HCT116 (cell line): ENCODE data around the gene ZNF837. TPM values are rescaled to one million over a fixed set of nuclear protein-coding genes. Genes with fewer than 3 reads are reported as not detected.

ENCODE experiments used
- ATAC-seq: fragments of 200-7000 bp; cut with Tn5 transposase; 2 replicates; pipeline ENCODE4 v1.9.1; 2020; ENCODE audit warnings: mild to moderate bottlenecking, moderate library complexity
- BruUV-seq: library from RNA; stranded (reverse); fragments of 400-500 nt; replicated peaks from 2 replicates; lab custom pipeline; 2021; lab: Mats Ljungman, UMichigan
- CTCF ChIA-PET: fragments of 300-600 bp; sonication (Branson Sonifier 250); formaldehyde crosslinking; loops from one replicate; lab custom pipeline; 2021; ENCODE audit warnings: antibody characterized with exemption; lab: Charles Lee
- POLR2A ChIA-PET: fragments of 300-600, 350-600 bp; sonication (Branson Sonifier 250); formaldehyde crosslinking; loops from one replicate; lab custom pipeline; 2021; ENCODE audit warnings: antibody characterized with exemption; lab: Charles Lee
- RAD21 ChIA-PET, 2 experiments: fragments of 300-600 bp; sonication (Branson Sonifier 250); formaldehyde crosslinking; loops; one replicate each; lab custom pipeline; 2023; ENCODE audit warnings: low total read pairs in 2 of 2; ENCODE audit not compliant: uncharacterized antibody in 2 of 2, unreplicated experiment in 2 of 2, low non-redundant PET in 1 of 2; lab: Charles Lee
- DNase-seq: peaks from one replicate; pipeline ENCODE4 v3.0.0-alpha.2; 2010; ENCODE audit warnings: low read depth, low spot score
- H2AFZ ChIP-seq: fragments of 200-600 bp; shearing (Covaris generic), sonication (generic); 2 replicates; pipeline ENCODE4 v1.6.1; 2017; ENCODE audit warnings: low read depth, mixed run types, mixed read lengths, antibody characterized with exemption, low read length; ENCODE audit not compliant: poor library complexity, severe bottlenecking
- H3K27ac ChIP-seq: 2 replicates; pipeline ENCODE4 v1.5.1; 2012; ENCODE audit warnings: low read depth, low read length
- H3K27me3 ChIP-seq: fragments of 200-600 bp; sonication (generic); 2 replicates; pipeline ENCODE4 v1.6.1; 2016; ENCODE audit warnings: mixed run types, low read length, mixed read lengths; ENCODE audit not compliant: insufficient read depth
- H3K36me3 ChIP-seq, 2 experiments: fragments of 200-500 bp in 1 of 2; fragments of 200-600 bp in 1 of 2; sonication (Bioruptor generic) in 1 of 2; sonication (generic) in 1 of 2; 2 replicates each; pipeline versions ENCODE4 v1.5.1 to v1.6.1; 2014 to 2016; ENCODE audit warnings: low read length in 2 of 2, inconsistent platforms in 1 of 2, mixed read lengths in 1 of 2, mixed run types in 1 of 2; ENCODE audit not compliant: insufficient read depth in 2 of 2, control insufficient read depth in 1 of 2
- H3K4me1 ChIP-seq, 2 experiments: fragments of 200-600 bp in 1 of 2; sonication (generic) in 1 of 2; 2 replicates each; pipeline versions ENCODE4 v1.5.1 to v1.6.1; 2012 to 2017; ENCODE audit warnings: low read length in 2 of 2, inconsistent platforms in 1 of 2, mild to moderate bottlenecking in 1 of 2, mixed read lengths in 1 of 2, mixed run types in 1 of 2, moderate library complexity in 1 of 2; ENCODE audit not compliant: insufficient read depth in 2 of 2, control insufficient read depth in 1 of 2
- H3K4me2 ChIP-seq: fragments of 200-600 bp; sonication (generic); 2 replicates; pipeline ENCODE4 v1.6.1; 2017; ENCODE audit warnings: mixed run types, low read length, mixed read lengths
- H3K4me3 ChIP-seq, 2 experiments: fragments of 200-600 bp in 1 of 2; sonication (generic) in 1 of 2; replicated peaks in 1 of 2; 2 replicates each; pipeline ENCODE4 v1.5.1; 2011 to 2016; ENCODE audit warnings: low read length in 2 of 2, control low read depth in 1 of 2, low read depth in 1 of 2, mild to moderate bottlenecking in 1 of 2, mixed read lengths in 1 of 2, mixed run types in 1 of 2
- H3K79me2 ChIP-seq: fragments of 200-600 bp; sonication (generic); 2 replicates; pipeline ENCODE4 v1.6.1; 2017; ENCODE audit warnings: mild to moderate bottlenecking, mixed run types, low read length, moderate library complexity, mixed read lengths; ENCODE audit not compliant: insufficient read depth
- H3K9ac ChIP-seq: fragments of 200-600 bp; sonication (generic); 2 replicates; pipeline ENCODE4 v1.6.1; 2016; ENCODE audit warnings: low read length, mixed read lengths
- H3K9me2 ChIP-seq: fragments of 200-600 bp; sonication (generic), shearing (Covaris generic); 2 replicates; pipeline ENCODE4 v1.6.1; 2017; ENCODE audit warnings: mixed run types, mild to moderate bottlenecking, moderate library complexity; ENCODE audit not compliant: insufficient read depth
- H3K9me3 ChIP-seq, 2 experiments: fragments of 200-500 bp in 1 of 2; fragments of 200-600 bp in 1 of 2; sonication (Bioruptor generic) in 1 of 2; sonication (generic) in 1 of 2; 2 replicates each; pipeline ENCODE4 v1.6.1; 2014 to 2017; ENCODE audit warnings: low read length in 2 of 2, mixed read lengths in 2 of 2, inconsistent platforms in 1 of 2, low read depth in 1 of 2, mild to moderate bottlenecking in 1 of 2, mixed run types in 1 of 2, moderate library complexity in 1 of 2; ENCODE audit not compliant: control insufficient read depth in 1 of 2, insufficient read depth in 1 of 2
- H4K20me1 ChIP-seq: fragments of 200-600 bp; sonication (generic), shearing (Covaris generic); 2 replicates; pipeline ENCODE4 v1.6.1; 2017; ENCODE audit warnings: mixed run types, mild to moderate bottlenecking, moderate library complexity; ENCODE audit not compliant: insufficient read depth
- ATF3 ChIP-seq: IDR thresholded peaks from 2 replicates; pipeline ENCODE4 v1.6.1; 2012
- CBX3 ChIP-seq: IDR thresholded peaks from 2 replicates; pipeline ENCODE4 v1.6.1; 2012; ENCODE audit warnings: low read depth
- CTCF ChIP-seq, 3 experiments: fragments of 200-600 bp in 1 of 3; sonication (generic) in 1 of 3; IDR thresholded peaks in 2 of 3; conservative IDR thresholded peaks in 1 of 3; 2 replicates each; pipeline ENCODE4 v1.5.1; 2012 to 2017; ENCODE audit warnings: low read depth in 2 of 3, low read length in 2 of 3, antibody characterized with exemption in 1 of 3, borderline replicate concordance in 1 of 3, control low read depth in 1 of 3, mild to moderate bottlenecking in 1 of 3, mixed read lengths in 1 of 3, mixed run types in 1 of 3, moderate library complexity in 1 of 3; ENCODE audit not compliant: insufficient read depth in 1 of 3
- EGR1 ChIP-seq: IDR thresholded peaks from 2 replicates; pipeline ENCODE4 v1.6.1; 2012; ENCODE audit warnings: low read depth
- EZH2phosphoT487 ChIP-seq: fragments of 200-600 bp; IDR thresholded peaks from 2 replicates; pipeline ENCODE4 v1.6.1; 2018; ENCODE audit warnings: antibody characterized with exemption, borderline replicate concordance
- FOSL1 ChIP-seq: IDR thresholded peaks from 2 replicates; pipeline ENCODE4 v1.6.1; 2012; ENCODE audit warnings: low read depth
- JUND ChIP-seq: IDR thresholded peaks from 2 replicates; pipeline ENCODE4 v1.6.1; 2012
- POLR2A ChIP-seq: IDR thresholded peaks from 2 replicates; pipeline ENCODE4 v1.7.0; 2011; ENCODE audit warnings: borderline replicate concordance; ENCODE audit not compliant: insufficient read depth, insufficient read length; ENCODE audit errors: extremely low read depth
- POLR2AphosphoS5 ChIP-seq: IDR thresholded peaks from 2 replicates; pipeline ENCODE4 v1.6.1; 2011; ENCODE audit warnings: mild to moderate bottlenecking, low read depth, low read length, moderate library complexity
- RAD21 ChIP-seq: IDR thresholded peaks from 2 replicates; pipeline ENCODE4 v1.6.1; 2012; ENCODE audit warnings: low read depth, mild to moderate bottlenecking
- SIN3A ChIP-seq: IDR thresholded peaks from 2 replicates; pipeline ENCODE4 v1.6.1; 2012; ENCODE audit warnings: low read depth
- SP1 ChIP-seq: IDR thresholded peaks from 2 replicates; pipeline ENCODE4 v1.6.1; 2012; ENCODE audit warnings: low read depth
- SRF ChIP-seq: IDR thresholded peaks from 2 replicates; pipeline ENCODE4 v1.6.1; 2012; ENCODE audit warnings: low read depth
- ZNF274 ChIP-seq: fragments of 200-500 bp; sonication (Bioruptor generic); IDR thresholded peaks from 2 replicates; pipeline ENCODE4 v1.6.1; 2014; ENCODE audit warnings: mild to moderate bottlenecking, low read depth, low read length, inconsistent platforms
- intact Hi-C: fragments of 100-400 bp; cut with micrococcal nuclease; formaldehyde crosslinking; loops from 2 replicates; pipeline ENCODE4 v1.10.0; 2022
- total RNA-seq: library from RNA; stranded (reverse); gene quantifications from one replicate; pipeline ENCODE4 v1.2.1, GENCODE V29; 2021; ENCODE audit not compliant: unreplicated experiment
- TF ChIP-seq, protein P1 (sequence below): IDR thresholded peaks from 2 replicates; pipeline ENCODE4 v1.6.1; 2011; ENCODE audit warnings: mild to moderate bottlenecking, low read length, moderate library complexity; ENCODE audit not compliant: insufficient replicate concordance; ENCODE audit errors: extremely low read depth

Gene ZNF837
- total RNA-seq, 1 experiment from 2014 or later = 3.2 TPM

DNA sequence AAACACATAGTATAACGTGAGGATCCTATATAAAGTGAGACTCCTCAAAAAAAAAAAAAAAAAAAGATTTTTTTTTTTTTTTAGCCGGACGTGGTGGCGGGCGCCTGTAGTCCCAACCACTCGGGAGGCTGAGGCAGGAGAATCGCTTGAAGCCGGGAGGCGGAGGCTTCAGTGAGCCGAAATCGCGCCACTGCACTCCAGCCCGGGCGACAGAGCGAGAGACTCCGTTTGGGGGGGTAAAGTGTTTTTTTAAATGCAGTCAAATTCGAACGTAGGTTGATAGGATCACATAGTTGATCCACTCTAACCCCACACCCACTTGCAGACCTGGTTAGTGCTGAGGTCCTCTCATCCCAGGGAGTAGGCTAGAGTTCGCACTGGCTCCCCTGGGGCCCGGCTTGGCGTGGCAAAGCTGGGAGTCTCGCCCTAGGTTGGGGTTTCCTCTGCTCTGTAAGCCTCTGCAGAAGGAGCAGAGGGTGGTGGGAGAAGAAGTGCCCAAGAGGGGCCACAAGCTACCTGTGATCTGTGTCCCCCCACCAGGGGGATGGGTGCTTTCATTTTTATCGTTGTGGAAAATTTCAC lies 21.1 kb upstream of the ZNF837 start:
- TF ChIP-seq CBX3 = no peak
- Histone ChIP-seq H3K9me3 (no peaks in the 10 kb centered on the region), H3K4me2 (peak overlapping the region; percentile 97), H3K4me1 (peaks cover 15 to 26% of the 10 kb centered on the region in 2 experiments), H3K9me2 (no peaks in the 10 kb centered on the region), H3K4me3 (peak overlapping the region; percentile 68 to 83), H2AFZ (no peak overlapping the region), H3K9ac (peak overlapping the region; percentile 86), H4K20me1 (no peaks in the 10 kb centered on the region), H3K79me2 (peaks cover 15% of the 10 kb centered on the region), H3K27ac (peak overlapping the region; percentile 80), H3K27me3 (no peaks in the 10 kb centered on the region), H3K36me3 (no peaks in the 10 kb centered on the region)
- DNase-seq (no peak), ATAC-seq (no peak)
- intact Hi-C loops = no loop called here
- BruUV-seq = TSS peak; percentile 45
- ChIA-PET POLR2A (interaction anchor here (0.7 kb wide), 1 partner anchor 152 kb away, joined by 4 read pairs; no protein-coding TSS in a partner anchor), CTCF (no interaction called here), RAD21 (no interaction called here)

- ChIA-PET POLR2A (no interaction called here), RAD21 (no interaction called here)
- no TSS peak for BruUV-seq
- TF ChIP-seq ZNF274 (no peak), ATF3 (no peak), CTCF (IDR thresholded peaks at IDR 0.05 in 2 of 3, conservative IDR thresholded peaks at IDR 0.05 in 1 of 3; ENCODE audit: borderline replicate concordance in 1 of 3, insufficient read depth in 1 of 3, low read depth in 2 of 3, low read length in 2 of 3) (no peak), SIN3A (peak; percentile 37; the same call in 1 of the 2 replicates), POLR2AphosphoS5 (peak; percentile 90), EGR1 (no peak), RAD21 (no peak), SRF (peak; percentile 39; the same call in 1 of the 2 replicates), POLR2A (peak; percentile 94), FOSL1 (no peak), SP1 (peak; percentile 95), JUND (no peak), EZH2phosphoT487 (no peak)
- TF ChIP-seq, protein P1, sequence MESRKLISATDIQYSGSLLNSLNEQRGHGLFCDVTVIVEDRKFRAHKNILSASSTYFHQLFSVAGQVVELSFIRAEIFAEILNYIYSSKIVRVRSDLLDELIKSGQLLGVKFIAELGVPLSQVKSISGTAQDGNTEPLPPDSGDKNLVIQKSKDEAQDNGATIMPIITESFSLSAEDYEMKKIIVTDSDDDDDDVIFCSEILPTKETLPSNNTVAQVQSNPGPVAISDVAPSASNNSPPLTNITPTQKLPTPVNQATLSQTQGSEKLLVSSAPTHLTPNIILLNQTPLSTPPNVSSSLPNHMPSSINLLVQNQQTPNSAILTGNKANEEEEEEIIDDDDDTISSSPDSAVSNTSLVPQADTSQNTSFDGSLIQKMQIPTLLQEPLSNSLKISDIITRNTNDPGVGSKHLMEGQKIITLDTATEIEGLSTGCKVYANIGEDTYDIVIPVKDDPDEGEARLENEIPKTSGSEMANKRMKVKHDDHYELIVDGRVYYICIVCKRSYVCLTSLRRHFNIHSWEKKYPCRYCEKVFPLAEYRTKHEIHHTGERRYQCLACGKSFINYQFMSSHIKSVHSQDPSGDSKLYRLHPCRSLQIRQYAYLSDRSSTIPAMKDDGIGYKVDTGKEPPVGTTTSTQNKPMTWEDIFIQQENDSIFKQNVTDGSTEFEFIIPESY = no peak
Measured at GRCh38 chr19:58400916-58401839, 20.3 kb upstream of the ZNF837 start.

More at GRCh38 chr19:58400916-58401839, 20.3 kb upstream of the ZNF837 start:
- H3K4me1 ChIP-seq = peaks cover 12 to 21% of the 10 kb centered on the region in 2 experiments
- ATAC-seq (peak; percentile 96), DNase-seq (peak; percentile 99)
- H3K36me3 ChIP-seq = no peaks in the 10 kb centered on the region
- peak overlapping the region; percentile 80 for H3K27ac ChIP-seq
- H2AFZ ChIP-seq = no peak overlapping the region
- H3K9me3 ChIP-seq = no peaks in the 10 kb centered on the region
- no peaks in the 10 kb centered on the region for H3K27me3 ChIP-seq
- H3K4me3 ChIP-seq = peak overlapping the region; percentile 68 to 83
- H3K79me2 ChIP-seq = peaks cover 15% of the 10 kb centered on the region
- H3K4me2 ChIP-seq = peak overlapping the region; percentile 97
- intact Hi-C loops = no loop called here
- H4K20me1 ChIP-seq = no peaks in the 10 kb centered on the region
- peak overlapping the region; percentile 86 for H3K9ac ChIP-seq
- H3K9me2 ChIP-seq = no peaks in the 10 kb centered on the region
- CTCF ChIA-PET = no interaction called here
